ENCODE data around the gene RNF41. TPM values are rescaled to one million over a fixed set of nuclear protein-coding genes. Genes with fewer than 3 reads are reported as not detected.
A peak's percentile ranks its signal among the peaks of the same experiment; 100 is the strongest.
"Not testable (repeated sequence)": the region's sequence is repeated elsewhere in the genome, so short reads cannot be mapped to it uniquely, and the experiment has no call there.

The RNF41 gene
- total RNA-seq, 2 donors from 2014 or later: 42.8 to 49.4 TPM

- ATAC-seq (peak; percentile 42 to 56), DNase-seq (peak; percentile 66)
- intact Hi-C loops (cut with DNase I): loop anchor here in 1 of 2 donors (5.0 kb wide), 1 partner anchor 34 kb away; the partner anchor contains the start of gene SMARCC2
Observed at GRCh38 chr12:56221232-56221756, 428 bp downstream of the RNF41 start.

DNA sequence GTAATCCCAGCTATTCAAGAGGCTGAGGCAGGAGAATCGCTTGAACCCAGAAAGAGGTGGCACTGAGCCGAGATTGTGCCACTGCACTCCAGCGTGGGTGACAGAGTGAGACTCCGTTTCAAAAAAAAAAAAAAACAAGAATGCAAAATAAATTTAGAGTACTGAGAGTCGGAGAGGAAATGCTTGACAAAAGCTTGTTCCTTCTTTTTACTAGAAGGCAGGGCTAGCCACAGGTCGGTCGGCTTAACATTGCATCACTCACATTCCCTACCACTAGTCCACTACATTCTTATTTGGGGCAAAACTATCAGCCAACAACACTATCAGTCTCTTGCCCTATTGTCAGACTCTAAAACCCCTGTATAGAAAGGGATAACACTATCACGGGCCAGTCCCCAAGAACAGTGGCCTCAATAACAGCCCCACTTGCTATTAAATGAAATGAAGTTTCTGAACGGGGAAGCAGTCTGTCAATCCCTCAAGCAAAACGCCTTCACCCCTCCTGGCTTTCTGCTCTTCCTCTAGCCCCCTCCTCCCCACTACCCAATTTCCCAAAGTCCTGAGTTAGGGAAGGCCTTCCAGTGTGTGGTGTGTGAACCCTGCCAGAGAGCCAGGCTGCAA lies 1.0 kb downstream of the RNF41 start:
- DNase-seq (no peak), ATAC-seq (no peak)
- intact Hi-C loops (cut with DNase I): loop anchor here in 1 of 2 donors (5.0 kb wide), 1 partner anchor 33 kb away; the partner anchor contains the start of gene SMARCC2

- DNase-seq: no peak
- no peak for ATAC-seq
- intact Hi-C loops (cut with DNase I): loop anchor here in 1 of 2 donors (5.0 kb wide), 1 partner anchor 33 kb away; the partner anchor contains the start of gene SMARCC2
Observed at GRCh38 chr12:56219840-56220239, 1.9 kb downstream of the RNF41 start.

- no peak for ATAC-seq
- intact Hi-C loops (cut with DNase I): no loop called here
- DNase-seq: no peak
Observed at GRCh38 chr12:56216461-56216860, 5.3 kb downstream of the RNF41 start.

- intact Hi-C loops (cut with DNase I): no loop called here
- no peak for DNase-seq
- no peak for ATAC-seq
Observed at GRCh38 chr12:56213878-56214277, 7.8 kb downstream of the RNF41 start.

DNA sequence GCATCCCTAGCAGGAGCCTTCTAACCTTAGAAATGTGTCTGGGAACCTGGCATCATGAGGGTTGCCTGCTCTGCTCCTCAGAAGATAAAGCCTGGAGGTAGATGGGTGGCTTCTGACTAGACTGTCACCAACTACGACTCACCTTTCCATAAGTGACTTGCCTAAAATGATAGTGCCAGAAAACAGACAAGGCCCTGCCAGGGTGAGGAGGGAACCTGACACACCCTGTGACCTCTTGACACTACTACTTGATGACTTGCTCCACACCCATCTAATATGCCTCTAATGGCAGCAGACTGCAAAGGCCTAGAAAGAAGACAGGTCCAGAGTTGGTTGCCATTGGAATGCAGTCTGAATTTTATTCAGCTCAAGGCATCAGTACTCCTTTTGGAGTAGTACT lies 9.4 kb downstream of the RNF41 start:
- ATAC-seq (no peak), DNase-seq (no peak)
- intact Hi-C loops (cut with DNase I): no loop called here

DNA sequence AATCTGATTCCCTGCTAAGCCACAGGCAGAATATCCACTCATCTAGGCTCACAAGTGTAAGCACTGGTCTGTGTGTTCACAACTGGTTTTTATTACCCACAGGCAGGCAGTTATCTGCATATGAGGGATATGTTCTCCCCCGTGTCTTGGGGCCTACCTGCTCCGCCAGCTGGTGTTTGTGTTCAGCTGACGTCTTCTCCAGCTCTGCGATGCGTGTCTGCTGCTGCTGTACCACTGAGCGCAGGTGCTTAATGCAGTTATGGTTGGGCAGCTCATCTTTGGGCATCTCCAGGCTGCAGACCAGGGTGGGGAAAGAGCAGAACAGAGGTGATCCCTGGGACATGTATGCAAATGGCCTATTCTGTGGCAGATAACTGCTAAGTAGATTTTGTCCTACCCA lies 13.7 kb downstream of the RNF41 start:
- DNase-seq (no peak), ATAC-seq (no peak)
- intact Hi-C loops (cut with DNase I): no loop called here

DNA sequence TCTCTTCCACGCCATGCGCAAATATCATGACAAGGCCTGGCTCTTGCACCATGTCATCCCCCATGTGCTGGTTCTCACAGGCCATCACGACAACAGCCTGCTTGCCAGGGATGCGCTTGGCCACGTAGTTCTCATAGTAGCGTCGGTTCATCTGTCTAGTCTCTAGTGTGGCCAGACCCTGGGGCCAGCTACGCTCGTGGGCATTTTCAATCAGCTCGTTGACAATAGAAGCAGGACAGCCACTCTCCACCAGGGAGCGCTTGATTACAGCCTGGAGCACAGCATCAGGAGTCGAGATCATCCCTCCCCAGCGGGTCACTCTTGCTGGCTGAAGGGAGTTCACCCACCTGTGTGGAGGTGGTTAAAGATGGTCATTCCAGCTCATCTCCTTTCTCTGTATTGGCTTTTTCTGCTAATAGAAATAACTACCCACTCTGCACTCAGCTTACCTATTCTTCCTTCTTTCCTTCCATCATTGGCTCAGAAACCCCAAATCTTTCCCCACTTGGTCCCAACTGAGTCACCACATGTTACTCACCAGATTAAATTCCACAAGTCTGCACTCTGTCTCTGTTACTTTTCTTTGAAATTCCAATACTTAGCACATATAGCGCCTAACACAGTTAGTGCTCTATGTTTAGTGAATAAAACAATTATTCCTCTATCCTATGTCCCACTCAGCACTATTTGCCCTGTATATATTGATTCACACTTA lies 15.1 kb downstream of the RNF41 start:
- peak; percentile 54 for DNase-seq
- peak; percentile 67 to 71 for ATAC-seq
- intact Hi-C loops (cut with DNase I): no loop called here

DNA sequence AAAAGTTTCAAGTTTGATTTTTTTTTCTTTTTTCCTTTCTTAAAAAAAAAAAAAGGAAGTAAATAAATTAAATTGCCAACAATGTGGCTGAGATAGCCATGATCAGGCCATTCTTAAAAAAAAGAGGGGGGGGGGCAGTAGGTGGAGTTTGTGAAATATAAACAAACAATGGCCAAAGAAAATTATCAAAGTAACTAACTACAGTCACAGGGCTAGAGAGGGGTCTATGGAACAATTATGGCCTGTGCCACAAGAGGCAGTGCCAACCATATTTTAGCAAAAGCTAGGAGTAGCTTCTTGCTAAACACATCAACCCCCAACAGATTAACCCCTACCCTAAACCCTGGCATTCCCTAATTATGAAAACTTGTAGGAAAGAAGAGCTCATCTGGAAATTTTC lies 16.3 kb downstream of the RNF41 start:
- intact Hi-C loops (cut with DNase I): no loop called here
- ATAC-seq: no peak

GRCh38 chr12:56204275-56204674 lies 17.4 kb downstream of the RNF41 start:
- intact Hi-C loops (cut with DNase I): no loop called here
- no peak for ATAC-seq
- no peak for DNase-seq

More for the DNA sequence above, 16.3 kb downstream of the RNF41 start:
- no peak for DNase-seq

GRCh38 chr12:56202838-56203237 lies 18.9 kb downstream of the RNF41 start:
- intact Hi-C loops (cut with DNase I): no loop called here
- ATAC-seq: no peak

GRCh38 chr12:56202366-56202765 lies 19.4 kb downstream of the RNF41 start:
- DNase-seq: no peak
- intact Hi-C loops (cut with DNase I): no loop called here
- no peak for ATAC-seq

More at GRCh38 chr12:56202838-56203237, 18.9 kb downstream of the RNF41 start:
- DNase-seq: no peak

- intact Hi-C loops (cut with DNase I): no loop called here
- DNase-seq: no peak
- no peak for ATAC-seq
Observed at GRCh38 chr12:56198836-56199235, 22.9 kb downstream of the RNF41 start.

DNA sequence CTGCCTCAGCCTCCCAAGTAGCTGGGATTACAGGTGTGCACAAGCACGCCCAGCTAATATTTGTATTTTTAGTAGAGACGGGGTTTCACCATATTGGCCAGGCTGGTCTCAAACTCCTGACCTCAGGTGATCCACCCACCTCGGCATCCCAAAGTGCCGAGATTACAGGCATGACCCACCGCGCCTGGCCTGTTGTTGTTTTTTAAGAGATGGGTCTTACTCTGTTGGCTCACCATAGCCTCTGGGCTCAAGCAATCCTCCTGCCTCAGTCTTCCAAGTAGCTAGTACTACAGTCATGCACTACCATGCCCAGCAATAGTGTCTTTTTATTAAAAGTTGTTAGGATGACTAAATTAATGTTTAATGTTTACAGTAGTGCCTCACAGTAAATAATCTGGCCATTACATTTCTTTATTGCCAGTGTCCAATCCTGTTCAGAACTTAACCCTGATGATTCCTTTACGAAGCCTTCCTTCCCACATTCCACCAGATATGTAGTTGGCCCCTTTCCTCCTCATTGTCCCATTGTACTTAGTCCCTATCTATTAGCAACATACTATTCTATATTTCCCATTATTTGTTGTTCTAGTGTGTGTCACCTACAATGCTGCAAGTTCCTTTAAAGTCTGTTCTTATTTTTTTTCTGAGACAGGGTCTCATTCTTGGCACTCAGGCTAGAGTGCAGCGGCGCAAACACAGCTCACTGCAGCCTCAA lies 23.6 kb downstream of the RNF41 start:
- intact Hi-C loops (cut with DNase I): no loop called here
- DNase-seq: no peak
- no peak for ATAC-seq

DNA sequence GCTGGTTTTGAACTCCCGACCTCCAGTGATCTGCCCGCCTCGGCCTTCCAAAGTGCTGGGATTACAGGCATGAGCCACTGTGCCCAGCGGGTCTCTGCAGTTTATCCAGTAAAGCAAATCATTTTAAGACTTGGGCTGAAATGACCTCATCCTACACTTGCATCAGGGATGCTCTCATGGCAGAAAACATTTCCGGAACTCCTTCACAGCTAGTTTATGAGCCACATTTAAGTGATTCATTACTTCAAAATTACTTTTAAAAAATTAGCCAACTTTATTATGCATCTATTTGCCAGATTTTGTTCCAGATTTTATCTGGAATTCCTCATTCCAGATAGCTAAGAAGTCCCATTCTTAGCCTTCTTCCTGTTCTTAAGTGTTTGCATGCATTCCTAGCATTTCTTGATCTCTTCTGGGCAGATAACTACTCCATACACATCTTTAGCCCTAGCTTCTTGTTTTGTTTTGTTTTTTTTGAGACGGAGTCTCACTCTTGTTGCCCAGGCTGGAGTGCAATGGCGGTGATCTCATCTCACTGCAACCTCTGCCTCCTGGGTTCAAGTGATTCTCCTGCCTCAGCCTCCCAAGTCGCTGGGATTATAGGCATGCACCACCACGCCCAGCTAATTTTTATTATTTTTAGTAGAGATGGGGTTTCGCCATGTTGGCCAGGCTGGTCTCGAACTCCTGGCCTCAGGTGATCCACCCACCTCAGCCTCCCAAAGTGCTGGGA lies 24.7 kb downstream of the RNF41 start:
- DNase-seq (peak; percentile 39), ATAC-seq (peak; percentile 52 to 75)
- intact Hi-C loops (cut with DNase I): not testable (repeated sequence)

GRCh38 chr12:56193025-56193578 lies 28.6 kb downstream of the RNF41 start:
- peak; percentile 76 for DNase-seq
- intact Hi-C loops (cut with DNase I): loop anchor here in 1 of 2 donors (5.0 kb wide), 1 partner anchor 274 kb away; the partner anchor contains the start of gene SPRYD4

DNA sequence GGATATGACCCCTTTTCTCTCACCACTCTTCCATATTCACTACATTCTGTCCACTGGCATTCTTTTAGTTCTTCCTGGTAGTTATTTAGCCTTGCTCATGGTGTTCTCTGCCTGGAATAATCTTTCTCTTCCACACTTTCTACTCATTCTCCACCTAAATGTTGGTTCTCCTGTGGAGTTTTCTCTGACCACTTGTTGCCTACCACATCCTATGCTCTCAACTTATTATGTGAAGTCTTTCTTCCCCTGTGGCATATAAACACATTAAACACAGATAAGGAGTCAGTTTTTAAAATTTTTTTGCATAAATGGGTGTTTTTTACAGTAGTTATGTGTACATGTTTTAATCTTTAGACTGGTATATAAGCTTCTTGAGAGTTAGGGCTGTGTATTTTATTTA lies 29.1 kb downstream of the RNF41 start:
- intact Hi-C loops (cut with DNase I): loop anchor here in 1 of 2 donors (5.0 kb wide), 1 partner anchor 275 kb away; the partner anchor contains the start of gene SPRYD4
- no peak for DNase-seq
- ATAC-seq: no peak

More at GRCh38 chr12:56193025-56193578, 28.6 kb downstream of the RNF41 start:
- no peak for ATAC-seq

GRCh38 chr12:56190695-56191155 lies 31.0 kb downstream of the RNF41 start:
- no peak for DNase-seq
- ATAC-seq: peak in 1 of 2 donors; percentile 9
- intact Hi-C loops (cut with DNase I): loop anchor here in 1 of 2 donors (5.0 kb wide), 1 partner anchor 277 kb away; the partner anchor contains the start of gene SPRYD4
